Brain pericyte (primary cell): ENCODE results near the gene NT5E.
"Not testable (repeated sequence)": the region's sequence is repeated elsewhere in the genome, so short reads cannot be mapped to it uniquely, and the experiment has no call there.

Experiments
- DNase-seq: peaks from one replicate; pipeline ENCODE4 v3.0.0-alpha.2; 2012; ENCODE audit warnings: low read depth, low spot score

NT5E gene

GRCh38 chr6:85449818-85450759 lies at the start of gene NT5E:
NT5E (plus strand) TSS chr6:85450083; CDS start chr6:85450140, 57 bp downstream.
- no peak for DNase-seq

GRCh38 chr6:85400331-85400730 lies 49.6 kb upstream of the NT5E start:
- DNase-seq: no peak

GRCh38 chr6:85401186-85402021 lies 48.5 kb upstream of the NT5E start:
- DNase-seq: no peak

- no peak for DNase-seq
Observed at GRCh38 chr6:85402071-85402470, 47.8 kb upstream of the NT5E start.

- DNase-seq: no peak
Observed at GRCh38 chr6:85402922-85403321, 47.0 kb upstream of the NT5E start.

- DNase-seq: no peak
Observed at GRCh38 chr6:85403331-85404015, 46.4 kb upstream of the NT5E start.

- DNase-seq: not testable (repeated sequence)
Observed at GRCh38 chr6:85404016-85404563, 45.8 kb upstream of the NT5E start.

GRCh38 chr6:85404564-85405174 lies 45.2 kb upstream of the NT5E start:
- peak; percentile 64 for DNase-seq

GRCh38 chr6:85405175-85405852 lies 44.6 kb upstream of the NT5E start:
- DNase-seq: no peak

- DNase-seq: no peak
Observed at GRCh38 chr6:85405853-85406198, 44.1 kb upstream of the NT5E start.

- DNase-seq: no peak
Observed at GRCh38 chr6:85406641-85407075, 43.2 kb upstream of the NT5E start.

- no peak for DNase-seq
Observed at GRCh38 chr6:85408039-85408438, 41.8 kb upstream of the NT5E start.

GRCh38 chr6:85412911-85413430 lies 36.9 kb upstream of the NT5E start:
- DNase-seq: no peak

GRCh38 chr6:85416049-85416448 lies 33.8 kb upstream of the NT5E start:
- DNase-seq: no peak

GRCh38 chr6:85416766-85417165 lies 33.1 kb upstream of the NT5E start:
- DNase-seq: no peak

GRCh38 chr6:85417336-85417735 lies 32.5 kb upstream of the NT5E start:
- DNase-seq: no peak

GRCh38 chr6:85418059-85418458 lies 31.8 kb upstream of the NT5E start:
- DNase-seq: no peak

GRCh38 chr6:85419046-85419759 lies 30.7 kb upstream of the NT5E start:
- DNase-seq: no peak

GRCh38 chr6:85420551-85420950 lies 29.3 kb upstream of the NT5E start:
- no peak for DNase-seq

- DNase-seq: no peak
Observed at GRCh38 chr6:85421181-85421580, 28.7 kb upstream of the NT5E start.
